ENCODE results near the gene SUGCT.

Gene SUGCT

GRCh38 chr7:40327113-40327512 lies 192.3 kb downstream of the SUGCT start:
- TF ChIP-seq, protein P1, sequence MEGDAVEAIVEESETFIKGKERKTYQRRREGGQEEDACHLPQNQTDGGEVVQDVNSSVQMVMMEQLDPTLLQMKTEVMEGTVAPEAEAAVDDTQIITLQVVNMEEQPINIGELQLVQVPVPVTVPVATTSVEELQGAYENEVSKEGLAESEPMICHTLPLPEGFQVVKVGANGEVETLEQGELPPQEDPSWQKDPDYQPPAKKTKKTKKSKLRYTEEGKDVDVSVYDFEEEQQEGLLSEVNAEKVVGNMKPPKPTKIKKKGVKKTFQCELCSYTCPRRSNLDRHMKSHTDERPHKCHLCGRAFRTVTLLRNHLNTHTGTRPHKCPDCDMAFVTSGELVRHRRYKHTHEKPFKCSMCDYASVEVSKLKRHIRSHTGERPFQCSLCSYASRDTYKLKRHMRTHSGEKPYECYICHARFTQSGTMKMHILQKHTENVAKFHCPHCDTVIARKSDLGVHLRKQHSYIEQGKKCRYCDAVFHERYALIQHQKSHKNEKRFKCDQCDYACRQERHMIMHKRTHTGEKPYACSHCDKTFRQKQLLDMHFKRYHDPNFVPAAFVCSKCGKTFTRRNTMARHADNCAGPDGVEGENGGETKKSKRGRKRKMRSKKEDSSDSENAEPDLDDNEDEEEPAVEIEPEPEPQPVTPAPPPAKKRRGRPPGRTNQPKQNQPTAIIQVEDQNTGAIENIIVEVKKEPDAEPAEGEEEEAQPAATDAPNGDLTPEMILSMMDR (IDR thresholded peaks at IDR 0.05; ENCODE audit: low read length) = no peak
- TF ChIP-seq EZH2phosphoT487 (IDR thresholded peaks at IDR 0.05; ENCODE audit: low read length) (no peak), EZH2 (optimal IDR thresholded peaks at IDR 0.05; ENCODE audit: low read depth, low read length) (no peak)
- no peak overlapping the region for H2AFZ ChIP-seq (ENCODE audit: low read length)
- no peak overlapping the region for H3K9ac ChIP-seq (ENCODE audit: low read length)
- H4K20me1 ChIP-seq (ENCODE audit: insufficient read depth, low read length) = no peaks in the 10 kb centered on the region
- H3F3A ChIP-seq (ENCODE audit: insufficient read depth, low read length) = no peaks in the 10 kb centered on the region
- H3K9me3 ChIP-seq (replicated peaks; ENCODE audit: insufficient read depth, low read length) = no peaks in the 10 kb centered on the region
- no peak overlapping the region for H3K4me3 ChIP-seq (ENCODE audit: low read length)
- H3K4me2 ChIP-seq (ENCODE audit: low read depth, low read length) = no peak overlapping the region
- no peaks in the 10 kb centered on the region for H3K27me3 ChIP-seq (replicated peaks; ENCODE audit: insufficient read depth, low read length)
- H3K36me3 ChIP-seq (replicated peaks; ENCODE audit: insufficient read depth, low read length) = no peaks in the 10 kb centered on the region
- DNase-seq = no peak
- no peaks in the 10 kb centered on the region for H3K79me2 ChIP-seq (ENCODE audit: low read length)
- no peak overlapping the region for H3K27ac ChIP-seq (ENCODE audit: low read length)
- H3K4me1 ChIP-seq (ENCODE audit: low read length) = peaks cover 21% of the 10 kb centered on the region
- no peaks in the 10 kb centered on the region for H3K9me2 ChIP-seq (replicated peaks; ENCODE audit: insufficient read depth, low read length)

DNA sequence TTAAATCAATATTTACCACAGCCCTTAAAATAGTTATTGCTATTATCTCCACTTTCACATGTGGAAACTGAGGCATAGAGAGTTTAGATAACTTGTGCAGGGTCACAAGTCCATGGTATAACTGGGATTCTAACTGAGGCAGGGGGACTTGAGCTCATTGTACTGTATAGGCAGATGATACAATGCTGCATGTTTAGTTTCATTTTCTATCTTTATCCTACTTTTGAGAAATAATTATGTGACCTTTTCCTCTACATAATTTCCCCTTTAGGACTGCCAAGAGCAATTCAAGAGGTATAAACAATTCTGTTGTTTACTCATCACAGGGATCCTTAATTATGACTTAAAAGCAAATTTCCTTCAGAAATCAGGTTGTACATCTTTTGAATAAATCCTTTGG lies 193.1 kb downstream of the SUGCT start:
- no peaks in the 10 kb centered on the region for H3K79me2 ChIP-seq (ENCODE audit: low read length)
- H4K20me1 ChIP-seq (ENCODE audit: insufficient read depth, low read length) = no peaks in the 10 kb centered on the region
- no peaks in the 10 kb centered on the region for H3F3A ChIP-seq (ENCODE audit: insufficient read depth, low read length)
- peaks cover 21% of the 10 kb centered on the region for H3K4me1 ChIP-seq (ENCODE audit: low read length)
- H3K9me3 ChIP-seq (replicated peaks; ENCODE audit: insufficient read depth, low read length) = no peaks in the 10 kb centered on the region
- H3K9ac ChIP-seq (ENCODE audit: low read length) = no peak overlapping the region; the same call in 1 of the 2 replicates
- TF ChIP-seq, protein P1 (IDR thresholded peaks at IDR 0.05; ENCODE audit: low read length) = no peak
- TF ChIP-seq EZH2phosphoT487 (IDR thresholded peaks at IDR 0.05; ENCODE audit: low read length) = no peak
- H3K9me2 ChIP-seq (replicated peaks; ENCODE audit: insufficient read depth, low read length) = no peaks in the 10 kb centered on the region
- H3K27me3 ChIP-seq (replicated peaks; ENCODE audit: insufficient read depth, low read length) = no peaks in the 10 kb centered on the region
- H3K4me2 ChIP-seq (ENCODE audit: low read depth, low read length) = peak overlapping the region; percentile 55
- no peaks in the 10 kb centered on the region for H3K36me3 ChIP-seq (replicated peaks; ENCODE audit: insufficient read depth, low read length)
- H2AFZ ChIP-seq (ENCODE audit: low read length) = peak overlapping the region; percentile 19
- H3K4me3 ChIP-seq (ENCODE audit: low read length) = 0 out of 2 replicates have a peak overlapping the region, but pooled peaks have one; percentile 8
- no peak overlapping the region for H3K27ac ChIP-seq (ENCODE audit: low read length)
- DNase-seq = peak; percentile 44

DNA sequence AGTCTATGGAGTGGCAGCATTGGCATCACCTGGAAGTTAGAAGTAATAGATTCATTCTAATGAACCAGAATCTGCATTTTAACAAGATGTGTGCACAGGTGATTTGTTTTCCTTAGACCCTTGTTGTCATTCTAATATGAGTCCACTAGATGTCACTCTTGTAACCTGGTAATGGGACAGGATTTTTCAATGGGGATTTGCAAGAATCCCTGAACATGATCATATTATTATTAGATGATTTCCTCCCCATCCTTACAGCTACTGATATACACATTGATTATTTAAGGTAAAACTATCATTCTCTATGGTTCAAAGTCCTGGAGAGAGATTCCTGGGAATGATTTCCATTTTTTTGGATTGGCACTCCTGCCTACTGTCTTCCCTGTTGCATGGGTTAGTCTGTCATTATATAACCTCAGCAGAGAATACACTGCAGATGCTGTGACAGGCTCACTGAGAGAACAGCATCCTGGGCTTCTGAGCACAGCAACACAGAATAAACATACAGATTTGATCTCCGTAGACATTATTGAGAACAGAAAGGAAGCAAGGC lies 194.9 kb downstream of the SUGCT start:
- no peak overlapping the region for H3K4me3 ChIP-seq (ENCODE audit: low read length)
- no peaks in the 10 kb centered on the region for H3K9me2 ChIP-seq (replicated peaks; ENCODE audit: insufficient read depth, low read length)
- no peak for TF ChIP-seq EZH2 (optimal IDR thresholded peaks at IDR 0.05; ENCODE audit: low read depth, low read length)
- TF ChIP-seq, protein P1 (IDR thresholded peaks at IDR 0.05; ENCODE audit: low read length) = peak; percentile 73
- no peaks in the 10 kb centered on the region for H3F3A ChIP-seq (ENCODE audit: insufficient read depth, low read length)
- DNase-seq = peak; percentile 60
- no peaks in the 10 kb centered on the region for H3K79me2 ChIP-seq (ENCODE audit: low read length)
- H3K9me3 ChIP-seq (replicated peaks; ENCODE audit: insufficient read depth, low read length) = no peaks in the 10 kb centered on the region
- no peak overlapping the region for H3K4me2 ChIP-seq (ENCODE audit: low read depth, low read length)
- no peaks in the 10 kb centered on the region for H4K20me1 ChIP-seq (ENCODE audit: insufficient read depth, low read length)
- no peak overlapping the region for H3K27ac ChIP-seq (ENCODE audit: low read length)
- H3K36me3 ChIP-seq (replicated peaks; ENCODE audit: insufficient read depth, low read length) = no peaks in the 10 kb centered on the region
- H3K9ac ChIP-seq (ENCODE audit: low read length) = no peak overlapping the region
- no peak overlapping the region for H2AFZ ChIP-seq (ENCODE audit: low read length)
- H3K4me1 ChIP-seq (ENCODE audit: low read length) = peaks cover 21% of the 10 kb centered on the region
- no peaks in the 10 kb centered on the region for H3K27me3 ChIP-seq (replicated peaks; ENCODE audit: insufficient read depth, low read length)
